ENCODE data around the gene TMA16. TPM values are rescaled to one million over a fixed set of nuclear protein-coding genes. Genes with fewer than 3 reads are reported as not detected.
"Not testable (repeated sequence)": the region's sequence is repeated elsewhere in the genome, so short reads cannot be mapped to it uniquely, and the experiment has no call there.

The TMA16 gene
- 39.5 and 49.1 TPM in 2 replicates for total RNA-seq (2014; rRNA removed)
- percentile 87 among the genes with signal in this experiment for Bru-seq, nascent RNA
- BruChase-seq, experiment 1, labeled RNA remaining after a 6-hour chase, result percentile 74 among the genes with signal in this experiment
- BruChase-seq, experiment 2, labeled RNA remaining after a 2-hour chase, result percentile 81 among the genes with signal in this experiment
- long read RNA-seq, transcript TMA16-201 (7 exons, 1,978 nt), result major isoform, 27 of 44 reads
- long read RNA-seq, partial matches to known transcripts, result 7 of 44 reads
- long read RNA-seq, other reads (novel, unspliced or antisense), result 7 of 44 reads

DNA sequence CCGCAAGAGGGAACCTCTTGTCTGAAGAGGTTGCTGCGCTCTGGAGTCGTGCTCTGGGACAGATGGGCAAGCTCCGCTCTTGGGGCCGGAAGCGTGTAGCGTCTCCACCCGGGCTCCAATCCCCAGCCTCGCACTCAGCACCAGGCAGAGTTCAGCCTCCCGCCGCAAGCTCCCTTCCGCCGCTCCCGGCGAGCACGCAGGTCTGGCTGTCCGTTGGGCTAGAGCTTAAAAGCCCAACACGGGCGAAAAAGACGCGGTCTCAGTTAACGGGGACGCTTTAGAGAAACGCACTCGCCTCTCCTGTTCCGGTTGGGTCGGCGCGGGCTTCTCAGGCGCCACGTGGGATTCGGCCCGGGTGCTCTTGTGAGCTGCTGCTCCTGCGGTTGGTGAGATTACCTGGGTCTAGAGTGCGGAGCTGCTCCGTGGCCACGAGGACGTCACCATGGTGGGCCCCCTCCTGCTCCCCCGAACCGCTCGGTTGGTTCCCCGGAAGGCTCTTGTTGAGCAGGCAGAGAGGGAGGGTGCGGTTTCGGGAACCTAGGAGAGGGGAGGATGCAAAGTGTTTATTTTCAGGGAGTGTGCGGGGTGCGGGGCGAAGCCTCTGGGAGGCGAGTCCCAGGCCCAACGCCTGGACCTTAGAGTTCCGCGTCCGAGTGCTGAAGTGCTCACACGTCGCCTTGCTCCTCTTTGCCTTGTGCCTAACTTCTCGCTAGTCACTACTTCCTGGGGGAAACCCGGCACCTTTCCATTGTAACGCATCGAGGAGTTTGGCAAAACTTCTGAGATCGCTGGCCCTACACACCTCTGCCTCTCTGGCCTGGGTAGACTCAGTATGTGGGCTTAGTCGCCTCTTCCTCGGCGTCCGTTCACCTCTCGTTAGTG is at the start of gene TMA16:
TSS of gene TMA16 (plus strand) at position 331 of the 882 bp plus-strand sequence. CDS start at position 443, 112 bp downstream.
- TF ChIP-seq EZH2phosphoT487 (IDR thresholded peaks at IDR 0.05; ENCODE audit: borderline replicate concordance, low read length), result no peak
- TF ChIP-seq CTCF (conservative IDR thresholded peaks at IDR 0.05; ENCODE audit: low read depth, low read length), result no peak
- no peak for TF ChIP-seq EZH2 (IDR thresholded peaks at IDR 0.05; ENCODE audit: low read length, unreplicated experiment)
- CTCF ChIA-PET, result interaction anchor here (0.5 to 0.7 kb wide), 3 partner anchors 46 to 1254 kb away, joined by 3 to 6 read pairs (median 4); no protein-coding TSS in a partner anchor
- no peaks in the 10 kb centered on the region for H3K9me3 ChIP-seq (ENCODE audit: low read length)
- no peaks in the 10 kb centered on the region for H3K27me3 ChIP-seq (ENCODE audit: low read length)
- ATAC-seq, result peak; percentile 90
- POLR2A ChIA-PET (ENCODE audit: unreplicated experiment), result interaction anchor here (0.7 to 1.0 kb wide), 3 partner anchors 46 to 1748 kb away, joined by 3 read pairs; no protein-coding TSS in a partner anchor
- no peaks in the 10 kb centered on the region for H3K9me2 ChIP-seq (replicated peaks; ENCODE audit: low read length)
- H3K4me3 ChIP-seq (ENCODE audit: low read length), result peak within 1 kb of the TSS; percentile 97
- H3K79me2 ChIP-seq (ENCODE audit: low read length), result peaks cover 51% of the 10 kb centered on the region
- H2AFZ ChIP-seq (ENCODE audit: low read length), result peak within 1 kb of the TSS; percentile 94
- peak; percentile 90 for DNase-seq
- BruUV-seq (replicated peaks), result TSS peak; percentile 75
- intact Hi-C loops (cut with micrococcal nuclease), result loop anchor here (1.0 kb wide), 1 partner anchor 46 kb away; no protein-coding TSS in a partner anchor
- H3K9ac ChIP-seq (ENCODE audit: low read length), result peak within 1 kb of the TSS; percentile 100
- H4K20me1 ChIP-seq (ENCODE audit: low read length), result 0 out of 2 replicates have a peak, but pooled peaks cover 11% of the 10 kb centered on the region
- peak within 1 kb of the TSS; percentile 98 for H3K27ac ChIP-seq (ENCODE audit: low read length)
- peaks cover 4% of the 10 kb centered on the region; the same call in 1 of the 2 replicates for H3K4me1 ChIP-seq (ENCODE audit: insufficient read depth, low read length)
- H3K36me3 ChIP-seq (ENCODE audit: low read depth, low read length), result peaks cover 5% of the 10 kb centered on the region; the same call in 1 of the 2 replicates
- peak within 1 kb of the TSS; percentile 84 for H3K4me2 ChIP-seq (ENCODE audit: low read length)
- H3F3A ChIP-seq (ENCODE audit: low read length, unreplicated experiment), result no peaks in the 10 kb centered on the region

DNA sequence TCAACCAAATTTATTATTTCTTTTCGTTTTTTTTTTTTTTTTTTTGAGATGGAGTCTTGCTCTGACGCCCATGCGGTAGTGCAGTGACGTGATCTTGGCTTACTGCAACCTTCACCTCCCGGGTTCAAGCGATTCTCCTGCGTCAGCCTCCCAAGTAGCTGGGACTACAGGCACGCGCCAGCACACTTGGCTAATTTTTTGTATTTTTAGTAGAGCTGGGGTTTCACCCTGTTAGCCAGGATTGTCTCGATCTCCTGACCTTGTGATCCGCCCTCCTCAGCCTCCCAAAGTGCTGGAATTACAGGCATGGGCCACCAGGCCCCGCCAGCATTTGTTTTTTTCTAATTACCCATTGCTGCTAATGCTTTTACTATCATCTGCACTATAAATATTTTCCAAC is 47.5 kb upstream of the TMA16 start:
- intact Hi-C loops (cut with micrococcal nuclease); CTCF ChIA-PET; POLR2A ChIA-PET (ENCODE audit: unreplicated experiment): not testable (repeated sequence)

DNA sequence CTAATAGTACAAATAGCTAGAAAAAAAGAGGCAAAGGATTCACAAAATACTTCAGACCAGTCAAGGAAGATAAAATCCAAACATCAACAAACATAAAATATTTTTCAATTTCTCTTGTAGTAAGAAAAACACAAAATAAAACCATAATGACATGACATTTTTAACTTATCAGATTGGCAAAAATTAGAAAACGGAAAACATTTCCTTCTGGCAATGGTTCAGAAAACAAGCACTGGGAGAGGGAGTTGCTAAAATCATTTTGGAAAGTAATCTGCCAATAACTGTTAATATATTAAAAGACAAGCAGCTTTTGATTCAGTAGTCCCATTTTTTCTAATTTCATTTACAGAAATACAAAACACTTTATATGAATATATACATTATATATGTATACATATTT is 47.0 kb upstream of the TMA16 start:
- ChIA-PET CTCF (no interaction called here), POLR2A (ENCODE audit: unreplicated experiment) (no interaction called here)
- TF ChIP-seq EZH2phosphoT487 (IDR thresholded peaks at IDR 0.05; ENCODE audit: borderline replicate concordance, low read length) (no peak), CTCF (conservative IDR thresholded peaks at IDR 0.05; ENCODE audit: low read depth, low read length) (no peak), EZH2 (IDR thresholded peaks at IDR 0.05; ENCODE audit: low read length, unreplicated experiment) (no peak)
- no peak for DNase-seq
- H3K27me3 ChIP-seq (ENCODE audit: low read length), result no peaks in the 10 kb centered on the region
- H3K4me2 ChIP-seq (ENCODE audit: low read length), result no peak overlapping the region
- no peak overlapping the region for H3K9ac ChIP-seq (ENCODE audit: low read length)
- no TSS peak for BruUV-seq (replicated peaks)
- H4K20me1 ChIP-seq (ENCODE audit: low read length), result no peaks in the 10 kb centered on the region
- ATAC-seq, result no peak
- intact Hi-C loops (cut with micrococcal nuclease), result no loop called here
- no peak overlapping the region for H3K27ac ChIP-seq (ENCODE audit: low read length)
- no peak overlapping the region for H3K4me3 ChIP-seq (ENCODE audit: low read length)
- H3K9me3 ChIP-seq (ENCODE audit: low read length), result no peaks in the 10 kb centered on the region
- H2AFZ ChIP-seq (ENCODE audit: low read length), result no peak overlapping the region
- H3K9me2 ChIP-seq (replicated peaks; ENCODE audit: low read length), result no peaks in the 10 kb centered on the region
- H3K36me3 ChIP-seq (ENCODE audit: low read depth, low read length), result no peaks in the 10 kb centered on the region
- no peaks in the 10 kb centered on the region for H3F3A ChIP-seq (ENCODE audit: low read length, unreplicated experiment)
- H3K4me1 ChIP-seq (ENCODE audit: insufficient read depth, low read length), result peaks cover 16% of the 10 kb centered on the region; the same call in 1 of the 2 replicates
- no peaks in the 10 kb centered on the region for H3K79me2 ChIP-seq (ENCODE audit: low read length)

More for the DNA sequence above, 47.5 kb upstream of the TMA16 start:
- peaks cover 16% of the 10 kb centered on the region; the same call in 1 of the 2 replicates for H3K4me1 ChIP-seq (ENCODE audit: insufficient read depth, low read length)
- H3K79me2 ChIP-seq (ENCODE audit: low read length); H3K4me2 ChIP-seq (ENCODE audit: low read length); H3K9me3 ChIP-seq (ENCODE audit: low read length); H3F3A ChIP-seq (ENCODE audit: low read length, unreplicated experiment); H2AFZ ChIP-seq (ENCODE audit: low read length); H4K20me1 ChIP-seq (ENCODE audit: low read length); DNase-seq; H3K9me2 ChIP-seq (replicated peaks; ENCODE audit: low read length); H3K4me3 ChIP-seq (ENCODE audit: low read length); H3K27me3 ChIP-seq (ENCODE audit: low read length); H3K36me3 ChIP-seq (ENCODE audit: low read depth, low read length); H3K9ac ChIP-seq (ENCODE audit: low read length); BruUV-seq (replicated peaks); H3K27ac ChIP-seq (ENCODE audit: low read length); ATAC-seq: not testable (repeated sequence)

Data from PC-3 (cell line).